NCI-H2227 (cell line): Measurements from ENCODE around the gene DUS1L.
"Not testable (repeated sequence)": the region's sequence is repeated elsewhere in the genome, so short reads cannot be mapped to it uniquely, and the experiment has no call there.

Experiments
- DNase-seq: peaks from one replicate; lab custom pipeline; 2025; ENCODE audit not compliant: unreplicated experiment; lab: John Stamatoyannopoulos, UW

The DUS1L gene

GRCh38 chr17:82045936-82046484, 19.6 kb downstream of the DUS1L start:
- no peak for DNase-seq

DNA sequence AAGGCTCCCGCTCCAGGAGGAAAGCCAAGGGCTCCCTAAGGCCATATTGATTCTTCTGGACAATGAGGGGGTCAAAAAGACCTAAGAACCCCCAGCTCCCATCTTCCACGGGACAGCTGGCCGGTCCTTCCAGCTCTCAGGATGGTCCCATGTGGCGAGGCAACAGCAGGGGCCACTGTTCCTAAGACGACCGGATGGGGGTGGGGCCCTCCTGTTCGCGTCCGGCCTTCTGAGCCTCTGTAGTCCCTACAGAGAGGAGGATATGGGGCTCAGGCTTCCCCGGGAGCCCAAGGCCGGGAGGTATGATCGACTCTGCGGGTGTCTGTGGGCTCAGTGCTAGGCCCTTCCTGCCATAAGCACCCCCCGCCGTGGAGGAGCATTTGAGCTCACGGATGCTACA, 22.1 kb downstream of the DUS1L start:
- DNase-seq, result no peak

DNA sequence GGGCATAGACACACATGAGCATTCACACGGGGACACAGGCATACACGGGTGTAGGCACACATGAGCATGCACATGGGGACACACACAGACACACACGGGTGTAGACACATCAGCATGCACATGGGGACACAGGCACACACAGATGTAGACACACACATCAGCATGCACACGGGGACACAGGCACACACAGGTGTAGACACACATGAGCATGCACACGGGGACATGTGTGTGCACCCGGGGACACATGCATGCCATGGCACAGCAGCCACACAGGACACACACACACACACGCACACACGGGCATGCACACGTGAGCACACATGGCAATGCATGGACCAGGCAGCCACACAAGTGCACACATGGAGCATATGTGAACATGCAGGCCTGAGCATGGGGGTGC, 23.0 kb downstream of the DUS1L start:
- DNase-seq, result no peak

GRCh38 chr17:82041144-82041814, 24.3 kb downstream of the DUS1L start:
- DNase-seq, result no peak

- no peak for DNase-seq
These were observed 25.8 kb downstream of the DUS1L start for GRCh38 chr17:82039695-82040299.

DNA sequence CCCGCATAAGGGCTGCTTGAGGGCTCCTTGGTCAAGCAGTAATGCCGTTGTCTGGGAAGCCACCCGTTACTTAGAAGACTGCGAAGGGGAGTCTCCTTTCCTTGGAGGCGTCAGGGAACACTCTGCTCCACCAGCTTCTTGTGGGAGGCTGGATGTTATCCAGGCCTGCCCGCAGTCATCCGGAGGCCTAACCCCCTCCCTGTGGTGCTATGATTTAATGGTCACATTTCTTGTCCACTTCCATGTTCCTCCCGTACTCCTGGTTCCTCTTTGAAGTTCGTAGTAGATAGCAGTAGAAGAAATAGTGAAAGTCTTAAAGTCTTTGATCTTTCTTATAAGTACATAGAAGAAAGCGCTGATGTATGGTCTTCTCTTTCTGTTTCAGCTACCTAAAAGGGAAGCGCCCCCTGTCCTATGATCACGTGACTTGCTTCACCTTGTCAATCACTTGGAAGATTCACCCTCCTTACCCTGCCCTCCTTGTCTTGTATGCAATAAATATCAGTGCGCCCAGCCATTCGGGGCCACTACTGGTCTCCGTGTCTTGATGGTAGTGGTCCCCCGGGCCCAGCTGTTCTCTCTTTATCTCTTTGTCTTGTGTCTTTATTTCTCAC, 26.7 kb downstream of the DUS1L start:
- DNase-seq, result not testable (repeated sequence)

- no peak for DNase-seq
These were observed 27.8 kb downstream of the DUS1L start for GRCh38 chr17:82037889-82038195.

- DNase-seq, result peak; percentile 97
These were observed 28.3 kb downstream of the DUS1L start, which contains the start of gene DCXR for GRCh38 chr17:82037092-82037888. DCXR (minus strand) TSS chr17:82037697; CDS start chr17:82037682, 15 bp downstream.

DNA sequence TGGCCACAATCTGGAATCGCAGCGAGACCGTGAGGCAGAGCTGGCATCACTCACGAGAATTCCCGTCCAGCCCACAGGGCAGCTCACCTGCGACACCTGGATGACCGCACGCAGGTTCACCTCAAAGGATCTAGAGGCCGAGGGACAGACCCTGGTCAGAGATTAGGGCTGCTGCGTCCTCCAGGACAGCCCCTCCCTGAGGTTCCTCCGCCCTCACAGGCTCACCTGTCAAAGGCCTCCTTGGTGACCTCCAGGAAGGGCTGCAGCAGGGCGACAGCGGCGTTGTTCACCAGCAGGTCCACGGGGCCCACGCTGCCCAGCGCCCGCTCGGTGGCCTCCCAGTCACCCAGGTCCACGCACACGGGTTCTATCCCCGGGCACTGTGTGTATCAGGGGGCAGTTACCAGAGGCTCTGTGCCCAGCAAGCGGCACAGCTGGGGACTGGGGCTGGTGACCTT, 28.9 kb downstream of the DUS1L start:
- no peak for DNase-seq

- DNase-seq, result no peak
These were observed 29.5 kb downstream of the DUS1L start for GRCh38 chr17:82035956-82036633.

DNA sequence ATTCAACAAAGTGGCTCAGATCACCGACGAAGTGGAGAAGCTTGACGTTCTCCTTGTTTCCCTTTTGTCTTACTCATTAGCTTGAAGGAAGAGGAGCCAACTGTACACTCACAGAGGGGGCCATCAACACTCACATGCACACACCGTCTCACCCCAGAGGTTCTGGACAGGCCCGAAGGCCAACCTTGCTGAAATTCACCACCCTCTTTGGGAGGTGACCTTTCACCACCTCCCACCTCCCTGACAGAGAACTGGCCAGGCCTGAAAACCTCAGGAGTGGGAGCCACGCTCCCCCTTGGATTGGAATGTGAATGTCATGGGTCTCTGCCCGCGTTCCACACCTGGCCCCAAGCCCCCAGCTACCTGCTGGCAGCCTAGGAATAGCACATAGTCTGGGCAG, 30.1 kb downstream of the DUS1L start:
- DNase-seq, result no peak

- no peak for DNase-seq
These were observed 31.1 kb downstream of the DUS1L start for GRCh38 chr17:82034371-82035011.

DNA sequence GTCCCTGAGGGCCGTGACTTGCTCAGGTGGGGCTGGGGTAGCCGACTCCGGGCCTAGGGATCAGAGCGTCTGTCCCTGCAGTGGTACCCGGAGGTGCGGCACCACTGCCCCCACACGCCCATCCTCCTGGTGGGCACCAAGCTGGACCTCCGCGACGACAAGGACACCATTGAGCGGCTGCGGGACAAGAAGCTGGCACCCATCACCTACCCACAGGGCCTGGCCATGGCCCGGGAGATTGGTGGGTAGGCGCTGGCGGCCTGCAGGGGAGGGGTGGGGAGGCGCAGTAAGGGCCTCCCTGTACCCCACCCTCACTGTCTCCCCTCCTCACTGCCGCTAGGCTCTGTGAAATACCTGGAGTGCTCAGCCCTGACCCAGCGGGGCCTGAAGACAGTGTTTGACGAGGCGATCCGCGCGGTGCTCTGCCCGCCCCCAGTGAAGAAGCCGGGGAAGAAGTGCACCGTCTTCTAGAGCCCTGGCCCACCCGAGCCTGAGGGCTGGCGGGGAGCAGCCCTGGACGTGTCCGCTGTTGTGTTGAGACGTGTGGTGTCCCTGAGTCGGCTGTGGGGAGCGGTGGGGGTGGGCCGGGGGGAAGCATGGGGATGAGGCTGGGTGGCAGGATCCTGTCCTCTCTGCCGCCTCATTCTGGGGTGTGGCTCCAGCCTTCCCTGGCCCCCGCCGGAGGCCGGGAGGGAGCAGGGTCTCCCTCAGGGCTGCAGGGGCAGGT, 32.1 kb downstream of the DUS1L start:
- DNase-seq, result no peak

GRCh38 chr17:82031885-82032627, 33.5 kb downstream of the DUS1L start:
- DNase-seq, result peak; percentile 58

- peak; percentile 82 for DNase-seq
These were observed 34.2 kb downstream of the DUS1L start, which contains the start of gene RAC3 for GRCh38 chr17:82031303-82031884. RAC3 (plus strand) TSS chr17:82031678; CDS start chr17:82031762, 84 bp downstream.

DNA sequence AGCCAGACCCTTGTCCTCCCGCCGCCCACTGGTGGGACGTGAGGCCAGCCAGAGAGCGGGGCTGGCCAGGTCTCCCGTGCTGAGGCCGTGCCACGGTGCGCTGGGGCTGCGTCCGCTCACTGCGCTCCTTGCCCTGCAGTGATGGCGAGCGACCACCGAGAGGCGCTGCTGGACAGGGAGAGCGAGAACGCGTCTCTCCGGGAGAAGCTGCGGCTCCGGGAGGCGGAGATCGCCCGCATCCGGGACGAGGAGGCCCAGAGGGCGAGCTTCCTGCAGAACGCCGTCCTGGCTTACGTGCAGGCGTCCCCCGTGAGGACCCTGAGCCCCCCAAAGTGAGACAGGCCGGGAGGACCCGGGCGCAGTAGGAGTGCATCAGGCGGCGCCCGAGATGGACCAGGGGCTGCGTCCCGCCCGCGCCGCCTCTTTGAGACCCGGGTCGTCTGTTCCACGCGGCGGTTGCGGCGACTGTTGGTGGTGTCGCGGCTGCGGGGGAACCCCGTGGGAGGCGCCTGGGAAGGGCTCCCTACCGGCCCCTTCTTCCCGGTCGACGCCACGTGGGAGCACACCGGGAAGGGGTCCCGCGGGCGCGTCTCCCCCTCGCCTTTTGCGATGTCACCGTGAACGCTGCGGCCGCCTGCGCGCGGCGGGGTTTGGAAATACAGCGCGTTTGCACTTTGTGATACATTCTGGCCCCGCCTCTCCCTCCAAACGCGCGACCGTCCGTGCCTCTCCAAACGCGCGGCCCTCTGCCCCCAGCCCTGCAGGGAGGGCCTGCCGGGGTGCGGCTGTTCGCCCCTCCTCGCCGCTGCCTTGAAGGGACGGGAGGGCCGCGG, 34.9 kb downstream of the DUS1L start:
- DNase-seq, result peak; percentile 92

DNA sequence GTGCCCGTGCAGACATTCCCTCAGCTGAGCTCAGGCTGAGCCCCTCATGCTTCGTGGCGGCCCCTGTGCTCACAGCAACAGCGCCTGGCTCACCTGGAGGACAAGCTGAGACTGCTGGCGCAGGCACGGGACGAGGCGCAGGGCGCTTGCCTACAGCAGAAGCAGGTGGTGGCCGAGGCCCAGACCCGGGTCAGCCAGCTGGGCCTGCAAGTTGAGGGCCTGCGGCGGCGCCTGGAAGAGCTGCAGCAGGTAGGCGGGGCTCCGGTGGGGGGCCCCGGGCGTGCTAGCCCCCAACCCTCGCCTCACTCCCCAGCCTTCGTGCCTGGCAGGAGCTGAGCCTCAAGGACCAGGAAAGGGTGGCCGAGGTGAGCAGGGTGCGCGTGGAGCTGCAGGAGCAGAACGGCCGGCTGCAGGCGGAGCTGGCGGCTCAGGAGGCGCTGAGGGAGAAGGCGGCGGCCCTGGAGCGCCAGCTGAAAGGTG, 35.6 kb downstream of the DUS1L start:
- no peak for DNase-seq
